HTR-8/SVneo (cell line): ENCODE results near the gene EMID1.

Source experiments
- DNase-seq: peaks from one replicate; pipeline ENCODE4 v3.0.0; 2011; ENCODE audit warnings: low spot score, mixed read lengths; ENCODE audit not compliant: insufficient read length
- FAIRE-seq: peaks from 2 replicates; lab custom pipeline; 2011; peaks lifted over from hg19 to GRCh38; lab: Jason Lieb, UNC

The EMID1 gene

GRCh38 chr22:29205594-29206371 lies at the start of gene EMID1:
Gene EMID1, plus strand, starts transcription at chr22:29205896. Its CDS starts 143 bp downstream, at chr22:29206039.
- FAIRE-seq (no peak), DNase-seq (peak; percentile 35)

DNA sequence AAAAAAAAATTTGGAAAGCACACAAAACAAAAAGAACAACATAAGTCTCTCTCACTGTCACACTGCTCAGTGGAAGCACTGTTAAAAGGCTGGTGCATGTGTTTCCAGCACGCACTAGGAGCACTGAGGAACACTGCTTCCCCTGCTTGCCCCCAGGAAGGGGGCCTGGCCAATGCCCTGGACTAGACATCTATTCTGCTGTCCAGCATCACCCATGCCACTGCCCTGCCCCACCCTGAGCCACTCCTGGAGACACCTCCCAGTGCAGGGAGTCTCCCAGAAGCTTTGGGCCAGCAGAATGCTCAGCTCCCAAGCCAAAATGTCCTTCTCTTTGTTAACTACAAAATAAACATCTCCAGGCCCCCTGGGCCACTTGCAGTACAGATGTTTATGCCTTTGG lies 49.7 kb upstream of the EMID1 start:
- no peak for DNase-seq
- no peak for FAIRE-seq

GRCh38 chr22:29156507-29156906 lies 49.2 kb upstream of the EMID1 start:
- FAIRE-seq (no peak), DNase-seq (peak; percentile 7)

GRCh38 chr22:29157759-29158535 lies 47.7 kb upstream of the EMID1 start:
- FAIRE-seq (no peak), DNase-seq (no peak)

GRCh38 chr22:29158546-29158945 lies 47.1 kb upstream of the EMID1 start:
- no peak for DNase-seq
- FAIRE-seq = no peak

DNA sequence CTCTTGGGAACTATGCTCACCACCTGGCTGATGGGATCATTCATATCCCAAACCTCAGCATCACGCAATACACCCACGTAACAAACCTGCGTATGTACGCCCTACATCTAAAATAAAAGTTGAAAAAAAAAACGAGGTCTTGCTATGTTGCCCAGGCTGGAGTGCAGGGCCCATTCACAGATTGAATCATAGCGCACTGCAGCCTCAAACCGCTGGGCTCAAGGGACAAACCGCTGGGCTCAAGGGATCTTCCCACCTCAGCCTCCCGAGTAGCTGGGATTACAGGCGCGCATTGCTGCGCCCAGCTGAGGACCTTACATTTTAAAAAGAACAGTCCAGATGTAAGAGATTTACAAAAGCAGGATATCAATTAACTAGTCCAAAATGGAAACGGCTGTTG lies 41.9 kb upstream of the EMID1 start:
- DNase-seq (no peak), FAIRE-seq (no peak)

GRCh38 chr22:29165321-29166060 lies 40.2 kb upstream of the EMID1 start:
- FAIRE-seq (no peak), DNase-seq (no peak)

GRCh38 chr22:29166180-29166579 lies 39.5 kb upstream of the EMID1 start:
- DNase-seq = no peak

DNA sequence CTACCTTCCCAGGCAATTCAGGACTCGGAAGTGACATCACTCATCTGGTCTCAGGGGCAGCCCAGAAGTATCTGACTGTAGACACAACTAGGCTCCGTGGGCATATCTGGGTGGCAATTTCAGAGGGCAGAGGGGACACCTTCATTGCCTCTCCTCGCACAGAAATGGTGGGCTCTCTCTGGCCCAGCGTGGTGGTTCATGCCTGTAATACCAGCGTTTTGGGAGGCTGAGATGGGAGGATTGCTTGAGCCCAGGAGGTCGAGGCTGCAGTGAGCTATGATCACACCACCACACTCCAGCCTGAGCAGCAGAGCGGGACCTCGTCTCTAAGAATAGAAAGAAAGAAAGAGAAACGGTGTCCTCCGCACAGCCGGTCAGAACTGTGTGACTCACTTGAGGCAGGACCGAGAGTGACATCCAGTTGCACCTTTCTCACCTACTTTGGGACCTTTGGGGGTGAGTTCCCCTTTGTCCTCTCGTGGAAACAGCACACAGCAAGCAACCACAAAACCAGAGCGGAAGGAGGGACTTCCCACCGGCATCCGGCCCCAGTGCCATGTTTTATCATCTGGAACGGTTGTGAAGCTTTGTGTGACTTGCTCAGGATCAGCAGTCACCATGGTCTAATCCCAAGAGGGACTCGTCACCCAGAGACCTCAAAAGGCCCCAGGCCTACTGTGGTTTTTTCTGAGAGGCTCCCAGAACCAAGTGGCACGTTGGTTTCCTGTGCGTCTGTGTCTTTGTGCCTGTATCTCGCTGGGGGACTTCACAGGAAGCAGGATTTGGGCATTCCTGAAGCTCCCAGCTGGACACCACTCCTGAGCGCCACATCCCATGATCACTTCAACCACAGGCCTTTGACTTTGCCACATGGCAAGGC lies 38.4 kb upstream of the EMID1 start:
- no peak for FAIRE-seq

More at GRCh38 chr22:29166180-29166579, 39.5 kb upstream of the EMID1 start:
- FAIRE-seq = no peak

DNA sequence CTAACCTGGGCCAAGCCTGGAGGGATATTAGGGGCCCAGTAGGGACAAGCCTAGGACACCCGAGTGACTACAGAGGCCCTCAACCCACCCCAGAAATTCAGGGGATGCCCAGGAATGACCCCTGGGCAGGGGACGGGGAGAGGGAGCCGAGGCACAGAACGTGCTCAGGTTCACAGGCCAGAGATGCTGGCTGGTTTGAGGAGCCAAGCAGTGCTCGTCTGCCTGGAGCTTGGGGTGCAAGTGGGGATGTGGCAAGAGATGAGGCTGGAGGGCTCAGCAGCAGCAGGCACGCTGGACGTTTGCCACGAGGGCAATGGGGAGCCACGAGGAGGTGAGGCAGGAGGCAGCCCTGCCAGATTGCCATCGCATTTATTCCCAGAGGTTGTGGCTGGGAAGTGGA lies 34.0 kb upstream of the EMID1 start:
- FAIRE-seq (no peak), DNase-seq (no peak)

More for the DNA sequence above, 38.4 kb upstream of the EMID1 start:
- DNase-seq = no peak

- FAIRE-seq (no peak), DNase-seq (no peak)
Measured at GRCh38 chr22:29172216-29172615, 33.5 kb upstream of the EMID1 start.

- DNase-seq = no peak
- no peak for FAIRE-seq
Measured at GRCh38 chr22:29175312-29175835, 30.3 kb upstream of the EMID1 start.

DNA sequence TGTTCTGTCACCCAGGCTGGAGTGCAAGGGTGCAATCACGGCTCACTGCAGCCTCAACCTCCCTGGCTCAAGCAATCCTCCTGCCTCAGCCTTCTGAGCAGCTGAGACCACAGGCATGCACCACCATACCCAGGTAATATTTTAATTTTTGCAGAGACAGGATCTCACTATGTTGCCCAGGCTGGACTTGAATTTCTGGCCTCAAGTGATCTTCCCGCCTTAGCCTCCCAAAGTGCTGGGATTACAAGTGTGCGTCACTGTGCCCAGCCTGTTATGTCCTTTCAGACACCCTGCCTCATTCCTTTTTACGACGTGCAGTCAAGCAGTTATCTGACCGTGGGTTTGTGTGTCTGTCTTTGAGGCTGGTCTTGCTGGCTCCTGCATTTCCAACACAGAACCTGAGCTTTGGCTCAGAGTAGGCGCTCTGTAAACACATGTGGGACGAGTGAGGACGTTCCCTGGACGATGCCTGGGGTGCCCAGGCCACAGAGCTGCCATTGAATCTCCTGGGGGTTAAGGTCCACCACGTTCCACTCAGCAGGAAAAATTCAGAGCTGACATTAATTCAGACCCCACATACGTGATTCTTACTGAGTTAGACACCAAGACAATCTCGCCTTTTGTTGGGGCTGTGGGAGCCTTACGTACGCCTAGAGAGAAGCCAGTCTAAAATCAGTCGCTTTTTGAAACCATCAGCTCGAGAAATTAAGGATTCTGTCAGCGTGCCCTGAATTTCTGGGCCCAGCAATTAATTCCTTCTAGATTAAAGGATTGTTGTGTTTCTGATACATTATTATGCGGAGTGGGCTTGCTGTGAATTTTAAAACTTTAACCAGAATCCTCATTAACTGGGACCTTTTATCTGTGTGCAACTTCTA lies 21.5 kb upstream of the EMID1 start:
- DNase-seq = no peak
- FAIRE-seq = no peak

GRCh38 chr22:29184849-29185490 lies 20.7 kb upstream of the EMID1 start:
- DNase-seq (no peak), FAIRE-seq (no peak)

DNA sequence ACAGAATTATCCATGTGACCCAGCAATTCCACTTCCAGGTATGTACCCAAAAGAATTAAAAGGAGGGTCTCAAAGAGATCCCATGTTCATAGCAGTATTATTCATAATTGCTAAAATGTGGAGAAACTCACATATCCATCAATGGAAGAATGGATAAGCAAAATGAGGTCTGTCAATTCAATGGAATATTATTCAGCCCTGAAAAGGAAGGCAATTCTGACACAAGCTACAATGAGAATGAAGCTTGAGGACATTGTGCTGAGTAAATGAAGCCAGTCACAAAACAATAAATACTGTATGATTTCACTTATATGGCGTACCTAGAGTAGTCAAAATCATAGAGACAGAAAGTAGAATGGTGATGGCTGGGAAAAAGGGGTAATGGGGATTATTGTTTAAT lies 19.4 kb upstream of the EMID1 start:
- FAIRE-seq (no peak), DNase-seq (no peak)

- FAIRE-seq (no peak), DNase-seq (no peak)
Measured at GRCh38 chr22:29187831-29188230, 17.9 kb upstream of the EMID1 start.

DNA sequence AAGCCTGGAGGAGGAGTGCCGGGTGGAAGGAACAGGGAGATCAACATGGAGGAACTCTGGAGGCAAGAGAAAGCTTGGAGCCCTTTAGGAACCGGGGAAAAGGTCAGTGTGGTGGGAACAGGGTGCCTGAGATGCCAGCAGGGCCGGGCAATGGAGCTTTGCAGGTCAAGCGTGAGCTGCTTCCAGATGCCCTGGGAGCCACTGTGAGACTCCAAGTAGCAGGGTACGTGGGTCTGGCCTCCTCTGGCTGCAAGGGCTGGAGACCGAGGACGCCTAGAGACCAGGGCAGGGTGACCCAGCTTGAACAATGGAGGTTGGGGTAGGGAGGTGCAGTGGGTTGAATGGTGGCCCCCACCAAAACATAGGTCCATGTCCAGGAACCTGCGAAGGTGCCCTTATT lies 15.6 kb upstream of the EMID1 start:
- DNase-seq (no peak), FAIRE-seq (no peak)

DNA sequence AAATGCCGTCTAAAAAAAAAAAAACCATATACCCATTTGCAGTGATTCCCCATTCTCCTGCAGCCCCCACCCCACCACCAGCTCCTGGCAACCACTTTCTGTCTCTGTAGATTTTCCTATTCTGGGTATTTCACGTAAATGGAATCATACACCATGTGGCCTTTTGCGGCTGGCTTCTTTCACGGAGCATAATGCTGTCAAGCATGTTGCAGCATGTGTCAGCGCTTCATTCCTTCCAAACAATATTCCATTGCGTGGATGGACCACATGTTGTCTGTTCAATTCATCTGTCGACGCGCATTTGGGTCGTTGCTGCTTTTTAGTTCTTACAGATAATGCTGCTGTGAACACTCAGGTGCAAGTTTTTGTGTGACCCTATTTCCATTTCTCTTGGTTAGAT lies 14.8 kb upstream of the EMID1 start:
- FAIRE-seq = no peak
- no peak for DNase-seq
